ENCODE data around the gene SLC35E2B.
"Not testable (repeated sequence)": the region's sequence is repeated elsewhere in the genome, so short reads cannot be mapped to it uniquely, and the experiment has no call there.

DNA sequence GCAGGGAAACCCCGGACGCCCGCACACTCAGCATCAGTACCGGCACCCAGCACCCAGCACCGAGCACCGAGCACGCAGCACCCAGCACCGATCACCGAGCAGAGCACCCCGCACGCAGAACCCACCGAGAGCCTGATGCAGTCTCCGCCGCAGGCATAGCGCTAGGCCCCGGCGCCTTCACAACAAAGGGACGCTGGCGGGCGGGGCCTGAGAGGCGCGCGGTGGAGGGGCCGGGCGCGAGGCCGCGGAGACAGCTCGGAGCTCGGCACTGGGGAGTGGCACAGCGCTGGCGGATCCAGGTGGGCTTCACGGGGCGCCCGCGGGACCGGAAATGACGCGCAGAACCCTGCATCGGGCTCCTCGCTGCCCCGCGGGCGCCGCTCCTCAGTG, 276 bp downstream of the SLC35E2B start:
- 0 out of 2 replicates have a peak, but pooled peaks have one; percentile 39 for TF ChIP-seq POLR2AphosphoS5 (IDR thresholded peaks at IDR 0.05; ENCODE audit: low read depth, low read length)
- not testable (repeated sequence) for TF ChIP-seq SIN3A (IDR thresholded peaks at IDR 0.05; ENCODE audit: borderline replicate concordance, insufficient read depth, low read length); TAF1 (IDR thresholded peaks at IDR 0.05; ENCODE audit: borderline replicate concordance, insufficient read depth, low read length); FOXP2 (optimal IDR thresholded peaks at IDR 0.05; ENCODE audit: borderline replicate concordance, extremely low read depth, extremely low read length, insufficient read depth)
- TF ChIP-seq, protein P1, sequence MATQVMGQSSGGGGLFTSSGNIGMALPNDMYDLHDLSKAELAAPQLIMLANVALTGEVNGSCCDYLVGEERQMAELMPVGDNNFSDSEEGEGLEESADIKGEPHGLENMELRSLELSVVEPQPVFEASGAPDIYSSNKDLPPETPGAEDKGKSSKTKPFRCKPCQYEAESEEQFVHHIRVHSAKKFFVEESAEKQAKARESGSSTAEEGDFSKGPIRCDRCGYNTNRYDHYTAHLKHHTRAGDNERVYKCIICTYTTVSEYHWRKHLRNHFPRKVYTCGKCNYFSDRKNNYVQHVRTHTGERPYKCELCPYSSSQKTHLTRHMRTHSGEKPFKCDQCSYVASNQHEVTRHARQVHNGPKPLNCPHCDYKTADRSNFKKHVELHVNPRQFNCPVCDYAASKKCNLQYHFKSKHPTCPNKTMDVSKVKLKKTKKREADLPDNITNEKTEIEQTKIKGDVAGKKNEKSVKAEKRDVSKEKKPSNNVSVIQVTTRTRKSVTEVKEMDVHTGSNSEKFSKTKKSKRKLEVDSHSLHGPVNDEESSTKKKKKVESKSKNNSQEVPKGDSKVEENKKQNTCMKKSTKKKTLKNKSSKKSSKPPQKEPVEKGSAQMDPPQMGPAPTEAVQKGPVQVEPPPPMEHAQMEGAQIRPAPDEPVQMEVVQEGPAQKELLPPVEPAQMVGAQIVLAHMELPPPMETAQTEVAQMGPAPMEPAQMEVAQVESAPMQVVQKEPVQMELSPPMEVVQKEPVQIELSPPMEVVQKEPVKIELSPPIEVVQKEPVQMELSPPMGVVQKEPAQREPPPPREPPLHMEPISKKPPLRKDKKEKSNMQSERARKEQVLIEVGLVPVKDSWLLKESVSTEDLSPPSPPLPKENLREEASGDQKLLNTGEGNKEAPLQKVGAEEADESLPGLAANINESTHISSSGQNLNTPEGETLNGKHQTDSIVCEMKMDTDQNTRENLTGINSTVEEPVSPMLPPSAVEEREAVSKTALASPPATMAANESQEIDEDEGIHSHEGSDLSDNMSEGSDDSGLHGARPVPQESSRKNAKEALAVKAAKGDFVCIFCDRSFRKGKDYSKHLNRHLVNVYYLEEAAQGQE (IDR thresholded peaks at IDR 0.05; ENCODE audit: insufficient read depth in 1 of 2, low read depth in 2 of 2, low read length in 2 of 2) = not testable (repeated sequence)
